ENCODE results near the gene EPPIN.

Gene EPPIN

DNA sequence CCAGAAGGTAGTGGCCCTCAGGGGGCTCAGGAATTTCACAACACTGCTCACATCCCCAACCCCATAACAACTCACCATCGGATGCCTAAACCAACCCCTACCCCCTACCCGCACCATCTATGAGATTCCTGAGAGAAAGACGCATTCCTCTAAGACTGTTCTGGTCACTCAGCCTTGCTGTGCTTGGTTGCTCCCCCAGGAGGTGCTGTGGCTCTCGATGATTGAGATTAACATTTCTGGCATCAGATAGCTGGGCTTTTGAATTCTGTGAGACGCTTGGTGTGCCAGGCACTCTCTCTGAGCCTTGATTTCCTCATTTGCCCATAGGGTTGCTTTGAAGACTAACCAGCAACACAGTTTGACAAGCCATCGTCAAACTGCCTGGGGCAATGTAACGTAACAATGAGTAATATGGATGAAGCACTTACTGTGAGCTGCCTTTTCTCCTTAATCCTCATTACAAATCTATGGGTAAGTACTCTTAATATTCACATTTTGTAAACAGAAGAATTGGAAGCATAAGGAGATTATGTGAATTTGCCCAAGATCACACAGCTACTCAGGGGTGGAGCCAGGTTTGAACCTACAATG is 8.9 kb downstream of the EPPIN start:
- no peak for DNase-seq (ENCODE audit: low read depth in 3 of 3)

DNA sequence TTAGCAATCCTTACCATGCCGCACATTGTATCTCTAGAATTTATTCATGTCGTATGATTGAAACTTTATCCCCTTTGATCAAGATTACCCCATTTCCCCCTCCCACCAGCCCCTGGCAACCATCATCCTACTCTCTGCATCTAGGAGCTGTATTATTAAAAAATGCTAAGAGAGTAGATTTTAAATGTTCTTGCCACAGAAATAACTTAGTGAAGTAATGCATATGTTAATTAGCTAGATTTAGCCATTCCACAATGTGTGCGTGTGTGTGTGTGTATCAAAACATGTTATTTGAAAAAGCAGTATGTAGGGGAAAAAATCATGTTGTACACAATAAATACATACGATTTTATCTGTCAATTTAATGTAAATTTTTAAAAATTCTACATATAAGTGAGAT is 19.9 kb downstream of the EPPIN start:
- DNase-seq (ENCODE audit: low read depth in 3 of 3) = no peak

DNA sequence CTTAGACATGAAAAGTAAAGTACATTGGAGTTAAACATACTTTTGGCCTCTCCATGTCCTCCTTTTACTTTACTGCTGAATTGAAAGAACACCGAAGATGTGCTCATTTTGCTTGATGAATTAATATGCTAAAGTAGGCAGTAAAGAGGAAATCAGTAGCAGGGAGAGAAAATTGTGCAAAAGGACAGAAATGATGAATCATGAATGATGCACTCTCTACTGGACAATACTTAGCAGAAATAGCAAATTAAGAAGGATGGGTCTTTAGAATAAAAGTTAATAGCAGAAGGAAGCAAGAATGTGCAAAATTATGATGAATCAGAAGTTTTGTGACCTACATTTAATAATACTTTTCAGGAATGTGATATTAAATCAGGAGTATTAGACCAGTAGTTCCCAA is 23.4 kb downstream of the EPPIN start:
- DNase-seq (ENCODE audit: low read depth in 3 of 3) = no peak

DNA sequence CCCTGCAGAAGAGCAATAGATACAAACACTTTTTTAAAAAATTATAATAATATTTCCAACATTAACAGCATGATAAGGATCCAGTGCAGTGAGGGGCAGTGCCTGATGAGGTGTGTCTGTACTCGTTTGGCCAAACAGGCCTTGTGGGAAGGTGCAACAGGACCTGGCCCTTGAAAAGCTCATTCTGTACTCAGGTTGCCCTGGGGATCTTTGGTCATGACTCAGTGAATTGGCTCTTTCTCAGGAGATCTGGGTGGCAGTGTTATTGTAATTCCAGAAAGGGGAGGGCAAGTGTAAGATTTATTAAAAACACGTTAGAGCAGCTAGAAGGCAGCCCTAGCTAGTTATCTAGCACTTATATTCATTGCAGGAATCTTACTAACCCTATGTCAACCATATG is 28.9 kb downstream of the EPPIN start:
- no peak for DNase-seq (ENCODE audit: low read depth in 3 of 3)

DNA sequence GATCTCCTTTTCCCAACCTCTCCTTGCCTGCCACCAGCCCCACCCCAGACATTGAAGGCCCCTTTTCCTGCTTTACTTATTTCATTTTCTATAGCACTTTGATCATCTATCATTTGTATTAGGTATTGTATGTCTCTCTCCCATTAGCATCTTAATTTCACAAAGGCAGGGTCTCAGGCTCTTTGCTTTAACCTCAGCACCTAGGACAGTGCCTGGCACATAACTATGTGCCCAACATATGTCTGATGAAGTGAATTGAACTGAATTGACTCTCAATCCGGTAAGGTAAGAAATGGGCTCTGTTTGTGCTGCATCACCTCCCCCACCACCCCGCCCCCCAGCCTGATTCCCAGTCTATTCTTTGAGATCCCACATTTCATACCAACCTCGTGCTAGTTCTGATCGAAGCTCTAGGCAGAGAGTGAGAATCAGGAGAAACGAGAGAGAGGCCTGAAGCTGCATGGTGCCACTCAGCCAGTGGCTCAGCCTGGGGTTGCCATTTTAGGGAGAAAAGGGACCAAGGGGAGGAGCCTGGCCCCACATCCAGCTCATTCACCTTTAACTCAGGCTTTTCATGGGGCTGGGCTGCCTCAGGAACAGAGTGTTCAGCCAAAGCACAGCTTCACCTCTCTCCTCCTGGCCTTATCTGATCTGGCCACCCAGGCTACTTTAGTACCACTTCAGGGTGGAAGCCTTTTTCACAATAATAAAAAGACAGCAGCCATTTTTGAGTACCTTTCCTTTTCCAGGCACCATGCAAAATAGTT is 31.9 kb downstream of the EPPIN start, which contains the start of gene SPINT3:
TSS of gene SPINT3 (minus strand) at position 476 of the 767 bp plus-strand sequence. CDS start at position 462, 14 bp downstream.
- no peak for DNase-seq (ENCODE audit: low read depth in 3 of 3)

- no peak for DNase-seq (ENCODE audit: low read depth in 3 of 3)
These were observed 36.8 kb downstream of the EPPIN start for GRCh38 chr20:45510242-45510862.

DNA sequence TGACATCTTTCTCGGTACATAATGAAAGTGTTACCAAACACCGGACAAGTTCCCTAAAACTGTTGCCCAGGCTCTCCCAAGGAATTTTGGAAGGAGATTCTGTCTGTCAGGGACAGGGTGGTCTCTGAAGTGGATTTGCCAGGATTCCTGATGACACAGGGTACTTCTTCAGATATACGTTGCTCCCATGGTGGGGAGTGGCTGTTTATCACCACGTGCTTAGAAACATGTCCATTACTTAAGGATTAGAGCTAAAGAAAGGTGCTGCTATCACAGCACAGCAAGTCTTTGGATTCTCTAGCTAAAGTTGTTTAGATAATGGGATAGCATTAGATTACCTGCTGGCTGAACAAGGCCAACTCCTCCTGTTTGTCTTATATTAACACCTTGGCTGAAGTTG is 38.1 kb downstream of the EPPIN start:
- DNase-seq (ENCODE audit: low read depth in 3 of 3) = no peak

DNA sequence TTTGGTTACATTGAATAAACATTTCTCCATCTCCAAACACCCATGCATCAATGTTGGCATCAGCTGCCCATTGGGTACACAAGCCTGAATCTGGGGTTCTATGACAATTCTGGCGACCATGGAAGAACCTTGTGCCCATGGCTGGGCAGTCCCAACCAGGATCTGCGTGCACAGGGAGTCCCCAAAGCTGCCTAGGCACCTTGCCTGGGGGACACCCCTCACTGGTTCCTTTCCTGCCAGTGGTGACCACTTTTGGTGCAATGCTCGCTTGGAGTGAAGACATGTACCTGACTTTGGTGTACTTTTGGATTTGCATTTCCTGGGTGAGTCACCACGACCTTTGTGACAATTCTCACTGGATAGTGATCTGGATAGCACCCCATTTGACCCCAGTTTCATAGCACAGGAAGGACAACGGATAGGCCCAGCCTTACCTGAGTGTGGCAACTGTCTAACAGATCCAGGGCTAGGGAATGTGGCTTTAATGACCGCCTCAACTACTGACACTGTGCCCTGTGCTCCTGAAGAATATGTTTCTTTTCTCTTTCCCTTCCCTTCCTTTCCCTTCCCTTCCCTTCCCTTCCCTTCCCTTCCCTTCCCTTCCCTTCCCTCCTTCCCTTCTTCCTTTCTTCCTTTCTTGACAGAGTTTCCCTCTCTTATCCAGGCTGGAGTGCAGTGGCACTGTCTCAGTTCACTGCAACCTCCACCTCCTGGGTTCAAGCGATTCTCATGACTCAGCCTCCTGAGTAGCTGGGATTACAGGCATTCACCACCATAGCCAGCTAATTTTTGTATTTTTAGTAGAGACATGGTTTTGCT is 38.9 kb downstream of the EPPIN start:
- no peak for DNase-seq (ENCODE audit: low read depth in 3 of 3)

GRCh38 chr20:45507011-45507820 is 40.0 kb downstream of the EPPIN start:
- no peak for DNase-seq (ENCODE audit: low read depth in 3 of 3)

DNA sequence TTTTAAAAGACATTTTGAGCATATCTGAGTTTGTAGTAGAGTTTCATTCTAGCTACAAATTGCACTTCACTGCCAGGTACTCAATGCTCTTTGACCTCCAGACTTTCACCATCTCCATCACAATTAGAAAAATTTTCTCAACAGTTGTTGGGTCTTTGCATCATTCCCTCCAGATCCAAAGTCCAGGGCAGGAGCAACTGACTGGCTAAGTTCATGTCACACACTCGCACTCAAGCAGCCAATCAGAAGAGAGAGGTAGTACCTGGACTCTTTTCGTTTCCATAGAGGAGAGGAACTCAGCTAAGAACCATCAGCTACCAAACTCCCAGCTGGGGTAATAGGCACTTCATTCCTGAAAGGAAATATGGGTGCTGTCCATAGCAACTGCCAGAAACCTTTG is 40.8 kb downstream of the EPPIN start:
- DNase-seq (ENCODE audit: low read depth in 3 of 3) = no peak

GRCh38 chr20:45503403-45503802 is 43.8 kb downstream of the EPPIN start:
- no peak for DNase-seq (ENCODE audit: low read depth in 3 of 3)

DNA sequence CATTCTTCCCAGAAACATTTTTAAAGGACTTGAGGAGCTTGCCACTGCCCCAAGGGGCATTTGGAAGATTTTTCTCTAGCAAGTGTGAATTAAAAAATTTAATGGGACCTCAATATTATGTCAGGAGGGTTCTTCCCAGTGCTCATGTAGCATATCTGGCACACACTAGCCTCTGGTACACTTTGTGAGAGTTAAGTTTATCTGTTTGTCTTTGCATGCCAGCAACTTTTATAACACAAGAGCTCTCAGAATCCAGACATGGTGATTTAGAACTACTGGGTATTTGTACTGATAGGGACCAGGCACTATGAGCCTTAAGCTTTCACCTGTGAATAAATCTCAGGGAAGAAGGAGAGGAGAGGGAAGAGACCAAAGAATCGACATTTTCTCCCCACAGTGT is 44.6 kb downstream of the EPPIN start:
- no peak for DNase-seq (ENCODE audit: low read depth in 3 of 3)

GRCh38 chr20:45501600-45501999 is 45.6 kb downstream of the EPPIN start:
- no peak for DNase-seq (ENCODE audit: low read depth in 3 of 3)

DNA sequence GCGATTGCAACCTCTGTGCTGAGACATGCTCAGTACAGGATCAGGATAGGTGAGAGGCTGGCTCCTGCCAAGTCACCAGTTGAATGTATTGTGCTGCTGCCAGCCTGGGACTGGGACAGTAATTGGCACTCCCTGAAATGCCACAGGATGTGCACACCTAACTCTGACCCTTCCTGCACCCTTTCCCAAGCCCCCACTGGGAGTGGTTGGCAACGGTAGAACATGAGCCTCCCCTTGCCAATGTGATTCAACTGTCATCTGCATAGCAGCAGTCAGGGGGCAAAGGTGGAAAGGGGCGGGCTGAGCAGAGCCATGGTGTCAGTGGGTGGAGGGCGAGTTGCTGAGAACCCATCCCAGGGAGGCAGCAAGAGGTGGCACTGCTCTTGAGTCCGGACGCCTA is 47.2 kb downstream of the EPPIN start:
- no peak for DNase-seq (ENCODE audit: low read depth in 3 of 3)

DNA sequence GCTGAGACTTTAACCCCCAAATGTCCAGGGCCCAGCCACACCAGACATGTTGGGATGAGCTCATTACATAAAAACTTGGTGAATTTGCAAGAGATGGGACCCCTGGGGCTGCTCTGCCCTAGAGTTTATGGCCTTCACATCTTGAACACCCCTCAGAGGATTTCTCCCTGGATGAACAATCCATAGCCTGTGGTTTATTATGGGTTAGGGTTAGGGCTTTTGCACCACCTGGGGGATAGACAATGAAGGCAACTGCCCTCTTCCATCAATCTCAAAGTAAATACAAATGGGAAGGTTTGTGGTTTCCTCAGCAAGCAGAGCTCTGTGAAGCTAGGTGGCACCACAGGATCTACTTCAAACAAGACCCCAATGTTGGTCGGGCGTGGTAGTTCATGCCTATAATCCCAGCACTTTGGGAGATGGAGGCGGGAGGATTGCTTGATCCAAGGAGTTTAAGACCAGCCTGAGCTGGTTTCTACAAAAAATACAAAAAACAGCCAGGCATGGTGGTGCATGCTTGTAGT is 49.2 kb downstream of the EPPIN start:
- no peak for DNase-seq (ENCODE audit: low read depth in 3 of 3)

DNA sequence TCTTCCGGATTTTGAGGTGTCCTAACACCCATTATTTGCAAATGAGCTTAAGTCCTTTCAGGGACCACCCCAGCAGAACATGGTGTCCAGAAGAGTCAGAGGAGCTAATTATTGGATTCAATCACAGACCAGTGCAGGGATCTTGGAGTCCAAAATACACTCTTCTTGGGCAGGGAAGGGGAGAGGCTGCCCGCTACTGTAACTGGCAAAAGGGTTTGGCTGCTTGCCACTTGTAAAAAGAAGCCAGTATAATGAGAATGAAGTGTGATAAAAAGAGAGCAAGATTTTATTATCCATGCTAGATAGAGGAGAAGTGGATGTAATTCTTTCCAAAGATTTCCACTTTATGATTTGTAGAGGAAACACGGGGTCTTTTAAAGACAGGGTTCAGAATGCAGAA is 51.0 kb downstream of the EPPIN start:
- no peak for DNase-seq (ENCODE audit: low read depth in 3 of 3)

- DNase-seq (ENCODE audit: low read depth in 3 of 3) = no peak
These were observed 51.7 kb downstream of the EPPIN start for GRCh38 chr20:45495501-45495941.

Data from stimulated activated CD4-positive, alpha-beta T cell treated with anti-CD3 and anti-CD28 coated beads, TNF-alpha, amount 100 ng/mL, for 24 hours (primary cell).